HepG2 (cell line): ENCODE measurements around the gene RYR2.

Experiments
- ATF7 ChIP-seq, 2 experiments: fragments of 450-650 bp in 1 of 2; sonication (generic) in 1 of 2; formaldehyde crosslinking in 1 of 2; IDR thresholded peaks; 2 replicates each; pipeline versions ENCODE4 v1.4.0 to v1.6.1; 2016 to 2020; ENCODE audit warnings: antibody characterized with exemption in 1 of 2, mild to moderate bottlenecking in 1 of 2, missing genetic modification reagents in 1 of 2
- CREM ChIP-seq, 2 experiments: sonication (generic) in 1 of 2; formaldehyde crosslinking in 1 of 2; IDR thresholded peaks; 2 replicates each; pipeline versions ENCODE4 v1.4.0 to v1.6.1; 2016 to 2020; ENCODE audit warnings: antibody characterized with exemption in 1 of 2, mild to moderate bottlenecking in 1 of 2, missing genetic modification reagents in 1 of 2
- KDM5A ChIP-seq: fragments of 200-600 bp; sonication (generic); IDR thresholded peaks from 2 replicates; pipeline ENCODE4 v1.7.0; 2018; ENCODE audit warnings: antibody characterized with exemption, mild to moderate bottlenecking, low read length, borderline replicate concordance
- ZKSCAN1 ChIP-seq: fragments of 150-350 bp; IDR thresholded peaks from 2 replicates; pipeline ENCODE4 v1.6.1; 2014; ENCODE audit warnings: low read length

DNA sequence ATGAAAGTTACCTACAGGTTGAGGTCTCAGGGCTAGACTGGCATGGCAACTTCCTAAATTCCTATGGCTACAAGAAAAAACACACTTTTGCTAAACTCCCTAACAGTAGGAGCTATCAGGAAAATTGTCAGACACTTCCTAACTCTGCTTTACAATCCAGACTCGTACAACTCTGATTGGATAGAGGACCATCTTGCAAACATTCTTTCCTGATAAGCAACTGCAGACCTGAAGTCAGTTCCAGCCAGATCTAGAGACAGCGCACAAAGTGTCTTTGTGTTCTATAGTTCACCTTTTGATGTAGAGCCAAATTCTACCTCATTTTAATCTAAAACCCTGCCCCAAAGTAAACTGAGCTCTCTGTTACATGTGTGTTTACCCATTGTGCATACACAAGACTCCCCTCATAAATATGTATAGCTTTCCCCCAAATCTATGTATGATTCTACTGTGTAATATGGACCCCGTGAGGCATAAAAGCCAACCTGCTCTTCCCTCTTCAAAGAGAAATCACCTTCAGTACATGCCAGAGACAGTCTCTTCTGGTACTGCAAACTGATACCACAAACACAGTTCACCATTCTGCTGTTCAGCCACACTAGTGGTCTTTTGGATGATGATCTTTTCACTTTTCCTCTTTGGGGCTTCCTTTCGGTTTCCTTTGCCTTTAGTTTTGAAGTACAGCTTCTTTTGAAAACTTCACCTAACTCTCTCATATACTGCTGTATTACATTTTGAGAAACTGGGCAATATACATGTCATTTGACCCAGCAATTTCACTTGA is 827.0 kb downstream of the RYR2 start:
- TF ChIP-seq ATF7 (IDR thresholded peaks at IDR 0.05) (no peak), ATF7 (CRISPR knock-in tag; IDR thresholded peaks at IDR 0.05) (no peak), ZKSCAN1 (no peak), CREM (IDR thresholded peaks at IDR 0.05) (no peak), CREM (CRISPR knock-in tag; IDR thresholded peaks at IDR 0.05) (no peak), KDM5A (no peak)
